ENCODE data around the gene OLFML3.

OLFML3 gene

GRCh38 chr1:113950908-113951307 is 28.4 kb upstream of the OLFML3 start:
- no peak for FAIRE-seq

GRCh38 chr1:113951719-113952118 is 27.6 kb upstream of the OLFML3 start:
- no peak for FAIRE-seq

DNA sequence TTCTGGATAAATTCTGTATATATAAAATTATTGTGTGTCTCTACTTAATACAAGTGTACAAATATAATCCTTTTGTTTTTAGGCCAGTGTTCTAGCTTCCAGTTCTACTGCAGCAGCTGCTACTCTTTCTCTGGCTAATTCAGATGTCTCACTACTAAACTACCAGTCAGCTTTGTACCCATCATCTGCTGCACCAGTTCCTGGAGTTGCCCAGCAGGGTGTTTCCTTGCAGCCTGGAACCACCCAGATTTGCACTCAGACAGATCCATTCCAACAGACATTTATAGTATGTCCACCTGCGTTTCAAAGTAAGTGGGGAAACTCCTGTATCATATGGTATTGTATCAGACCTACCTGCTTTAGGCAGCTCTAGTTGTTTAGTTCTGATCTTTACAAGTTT is 21.3 kb upstream of the OLFML3 start:
- FAIRE-seq: no peak

GRCh38 chr1:113958691-113959090 is 20.6 kb upstream of the OLFML3 start:
- no peak for FAIRE-seq

DNA sequence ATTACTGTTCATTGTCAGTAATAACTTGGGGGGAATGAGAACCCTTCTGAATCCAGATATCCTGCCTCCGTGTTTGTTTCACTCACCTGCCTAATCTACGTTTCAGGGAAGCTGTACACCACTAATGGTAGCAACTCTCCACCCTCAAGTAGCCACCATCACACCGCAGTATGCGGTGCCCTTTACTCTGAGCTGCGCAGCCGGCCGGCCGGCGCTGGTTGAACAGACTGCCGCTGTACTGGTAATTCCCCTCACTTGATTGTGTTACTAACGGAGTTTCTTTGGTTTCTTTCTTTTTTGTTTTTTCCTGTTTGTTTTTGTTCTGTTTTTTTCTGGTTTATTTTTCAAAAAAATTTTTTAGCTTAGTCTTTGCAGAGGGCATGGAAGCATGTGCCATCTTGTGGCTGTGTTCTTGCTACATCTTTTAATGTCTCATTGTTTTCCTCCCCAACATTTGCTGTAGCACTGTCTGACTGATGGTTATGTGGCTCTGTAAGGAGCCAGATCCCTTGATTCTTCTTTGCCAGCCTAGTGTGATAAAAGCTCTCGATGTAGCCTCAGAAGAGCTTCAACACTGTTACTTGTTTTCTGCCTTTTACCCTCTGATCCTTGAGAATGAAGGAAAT is 15.9 kb upstream of the OLFML3 start:
- no peak for FAIRE-seq

- FAIRE-seq: no peak
These were observed 13.4 kb upstream of the OLFML3 start for GRCh38 chr1:113965703-113966412.

DNA sequence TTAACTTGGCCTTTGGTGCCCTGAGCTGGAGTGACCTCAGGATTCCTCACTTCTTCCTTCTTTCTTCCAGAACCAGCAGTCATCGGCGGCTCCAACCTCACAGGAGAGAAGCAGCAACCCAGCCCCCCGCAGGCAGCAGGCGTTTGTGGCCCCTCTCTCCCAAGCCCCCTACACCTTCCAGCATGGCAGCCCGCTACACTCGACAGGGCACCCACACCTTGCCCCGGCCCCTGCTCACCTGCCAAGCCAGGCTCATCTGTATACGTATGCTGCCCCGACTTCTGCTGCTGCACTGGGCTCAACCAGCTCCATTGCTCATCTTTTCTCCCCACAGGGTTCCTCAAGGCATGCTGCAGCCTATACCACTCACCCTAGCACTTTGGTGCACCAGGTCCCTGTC is 6.3 kb upstream of the OLFML3 start:
- no peak for FAIRE-seq

- no peak for FAIRE-seq
These were observed 3.9 kb upstream of the OLFML3 start for GRCh38 chr1:113975211-113975895.

GRCh38 chr1:113976609-113977278 is 2.5 kb upstream of the OLFML3 start:
- FAIRE-seq: no peak

- FAIRE-seq: no peak
These were observed 1.4 kb upstream of the OLFML3 start for GRCh38 chr1:113977906-113978305.

- FAIRE-seq: no peak
These were observed 836 bp downstream of the OLFML3 start for GRCh38 chr1:113980110-113980509.

DNA sequence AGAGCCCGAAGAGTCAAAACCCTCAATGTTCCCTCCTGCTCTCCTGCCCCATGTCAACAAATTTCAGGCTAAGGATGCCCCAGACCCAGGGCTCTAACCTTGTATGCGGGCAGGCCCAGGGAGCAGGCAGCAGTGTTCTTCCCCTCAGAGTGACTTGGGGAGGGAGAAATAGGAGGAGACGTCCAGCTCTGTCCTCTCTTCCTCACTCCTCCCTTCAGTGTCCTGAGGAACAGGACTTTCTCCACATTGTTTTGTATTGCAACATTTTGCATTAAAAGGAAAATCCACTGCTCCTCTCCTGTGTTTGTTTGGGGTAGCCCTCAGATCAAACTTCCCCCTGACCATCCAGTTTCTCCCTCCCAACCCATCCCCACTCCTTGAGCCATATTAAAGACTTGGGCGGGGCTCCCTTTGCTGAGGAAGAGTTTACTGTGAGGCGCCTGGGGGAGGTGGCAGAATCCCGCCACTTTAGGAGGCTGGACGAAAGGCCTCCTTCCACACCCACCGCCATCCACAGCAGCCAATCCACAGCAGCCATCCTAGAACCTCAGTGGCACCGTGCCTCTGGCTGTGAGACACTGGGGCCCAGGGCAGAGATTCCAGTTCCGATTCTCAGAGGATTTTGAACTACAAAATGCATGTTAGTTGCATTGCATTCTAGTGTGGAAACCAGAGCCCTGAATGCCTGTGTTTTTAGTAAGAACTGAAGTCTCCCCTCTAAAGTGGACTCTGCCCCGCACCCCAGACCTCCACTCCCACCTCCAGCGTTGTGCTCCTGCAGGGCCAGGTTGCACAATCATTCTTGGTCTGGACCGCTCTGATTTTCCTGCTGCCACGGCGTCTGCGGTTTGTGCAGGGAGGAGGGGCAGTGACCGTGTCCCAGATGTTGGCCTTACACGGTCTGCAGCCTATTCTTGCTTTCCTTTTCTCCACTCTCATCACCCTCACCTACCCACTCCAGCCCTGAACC is 3.0 kb downstream of the OLFML3 start:
- no peak for FAIRE-seq

DNA sequence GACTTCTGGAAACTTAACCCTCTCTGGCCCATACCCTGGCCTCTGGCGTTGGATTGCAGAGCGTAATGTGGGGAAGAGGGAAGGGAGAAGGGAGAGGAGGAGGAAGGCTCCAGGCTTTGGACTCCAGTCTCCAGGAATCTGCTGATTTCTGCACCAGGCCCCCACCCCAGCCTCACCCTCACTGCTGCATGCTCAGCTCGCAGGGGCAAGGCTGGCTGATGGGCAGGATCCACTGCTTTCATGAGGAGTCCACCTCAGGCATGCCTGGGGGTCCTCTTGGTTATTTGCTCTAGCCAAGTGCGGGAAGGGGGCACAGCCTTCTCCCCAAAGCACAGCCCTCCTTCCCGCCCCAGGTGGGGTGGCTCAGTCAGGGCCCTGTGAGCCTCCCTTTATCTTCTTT is 3.7 kb downstream of the OLFML3 start:
- no peak for FAIRE-seq

DNA sequence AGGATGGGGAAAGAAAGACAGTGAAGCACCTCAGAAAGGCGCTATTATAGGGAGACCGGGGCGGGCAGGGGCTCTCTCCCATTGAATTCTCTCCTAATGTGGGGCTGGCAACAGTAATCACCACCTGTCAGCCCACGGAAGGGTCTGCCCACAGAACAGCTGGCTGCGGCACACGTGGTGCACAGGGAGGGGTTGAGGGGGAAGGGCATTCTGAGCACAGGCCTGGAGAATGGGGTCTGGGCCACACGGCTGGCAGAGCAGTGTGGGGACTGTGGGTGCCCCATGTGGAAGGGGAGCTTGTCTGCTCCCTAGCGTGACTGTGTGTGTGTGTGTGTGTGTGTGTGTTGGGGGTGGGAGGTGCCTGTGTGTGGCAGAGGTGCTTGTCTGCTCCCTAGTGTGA is 4.1 kb downstream of the OLFML3 start:
- FAIRE-seq: no peak

DNA sequence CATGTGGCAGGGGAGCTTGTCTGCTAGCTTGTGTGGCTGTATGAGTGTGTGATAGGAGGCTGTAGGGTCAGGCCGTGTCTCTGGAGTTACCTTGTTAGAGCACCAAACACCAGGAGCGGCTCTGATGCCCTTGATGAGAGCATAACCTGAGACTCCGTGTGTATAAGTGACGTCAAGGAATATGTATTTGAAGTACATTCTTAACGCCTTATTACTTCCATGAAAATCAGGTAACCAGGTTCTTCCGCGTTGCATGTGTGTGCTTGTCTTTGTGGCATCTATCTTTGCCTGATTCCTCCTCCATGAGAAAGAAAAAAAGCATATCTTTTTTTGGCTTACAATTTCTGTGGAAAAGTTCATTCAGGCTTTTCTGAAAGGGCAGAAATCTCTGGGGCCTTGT is 4.6 kb downstream of the OLFML3 start:
- FAIRE-seq: no peak

GRCh38 chr1:113984710-113985109 is 5.4 kb downstream of the OLFML3 start:
- FAIRE-seq: no peak

DNA sequence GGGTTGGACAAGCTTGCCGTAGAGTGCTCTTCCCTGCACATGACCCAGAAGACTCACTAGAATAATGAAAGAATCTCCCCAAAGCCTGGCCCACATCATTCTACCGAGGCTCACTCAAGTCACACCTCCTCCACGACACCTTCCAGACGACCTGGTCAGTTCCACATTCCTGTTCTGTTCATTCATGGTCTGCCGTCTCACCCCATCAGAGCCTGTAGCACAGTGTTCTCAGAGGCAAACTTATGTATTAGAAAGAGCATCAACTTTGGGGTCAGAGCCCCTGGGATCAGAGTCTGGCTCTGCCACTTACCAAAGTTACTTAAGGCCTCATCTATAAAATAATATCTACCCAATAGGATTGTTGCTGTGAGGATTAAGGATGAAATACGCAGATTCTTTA is 7.5 kb downstream of the OLFML3 start:
- FAIRE-seq: no peak

DNA sequence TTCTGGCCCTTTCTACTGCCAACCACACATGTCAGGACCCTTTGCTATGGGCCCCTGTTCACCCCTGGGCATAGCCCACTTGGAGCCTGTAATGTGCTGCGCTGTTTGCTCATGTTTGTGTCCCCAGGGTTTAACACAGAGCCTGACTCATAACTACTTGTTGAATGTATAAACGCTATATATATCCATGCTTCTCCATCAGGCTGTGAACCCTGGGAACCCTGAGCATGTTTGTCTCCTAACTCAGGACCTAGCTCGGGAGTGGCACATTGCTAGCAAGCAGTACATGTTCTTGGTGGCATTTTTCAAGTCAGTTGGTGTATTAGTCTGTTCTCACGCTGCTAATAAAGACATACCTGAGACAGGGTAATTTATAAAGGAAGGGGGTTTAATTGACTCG is 8.0 kb downstream of the OLFML3 start:
- no peak for FAIRE-seq

GRCh38 chr1:113990530-113990929 is 11.3 kb downstream of the OLFML3 start:
- FAIRE-seq: no peak

DNA sequence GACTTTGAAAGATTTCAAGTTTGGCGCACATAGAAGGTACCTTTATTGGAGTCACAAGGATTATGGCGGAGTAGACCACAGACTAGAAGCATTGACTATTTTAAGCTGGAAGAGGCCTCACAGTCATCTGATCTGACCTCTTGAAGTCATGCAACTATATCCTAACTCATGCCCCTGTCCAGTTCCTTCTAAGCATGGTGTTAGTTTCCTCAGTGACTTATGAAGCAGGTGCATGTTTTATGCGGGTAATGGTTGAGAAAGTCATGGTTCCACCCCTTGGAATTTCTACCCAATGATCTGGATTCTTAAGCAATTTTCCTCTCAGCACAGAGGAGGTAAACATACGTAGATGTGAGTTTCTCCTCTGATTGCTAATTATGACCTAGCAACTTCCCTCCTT is 11.7 kb downstream of the OLFML3 start:
- no peak for FAIRE-seq

DNA sequence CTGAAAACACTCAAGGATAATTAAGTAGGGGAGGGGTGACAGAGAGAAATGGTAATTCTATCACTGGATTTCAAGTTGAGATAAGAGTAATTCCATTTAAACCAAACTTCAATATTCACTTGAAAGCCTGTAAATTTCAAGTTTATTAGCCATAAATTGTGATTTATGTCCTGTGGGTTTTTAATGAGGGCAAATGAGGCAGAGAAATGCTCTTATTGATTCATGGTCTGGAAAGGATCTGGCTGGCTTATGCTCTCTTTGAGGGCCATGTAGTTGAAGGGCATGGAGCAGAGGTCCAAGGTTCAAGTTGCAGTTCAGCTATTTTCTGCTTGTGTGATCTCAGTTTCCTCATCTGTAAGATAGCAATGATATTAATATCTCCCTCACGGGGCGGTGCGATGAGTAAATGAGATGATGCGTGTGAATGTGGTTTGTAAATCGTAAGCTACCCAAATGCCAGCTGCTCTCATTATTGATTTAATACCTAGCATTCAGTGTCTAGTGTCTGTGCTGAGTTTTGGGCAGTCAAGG is 12.3 kb downstream of the OLFML3 start:
- FAIRE-seq: no peak

- no peak for FAIRE-seq
These were observed 13.8 kb downstream of the OLFML3 start for GRCh38 chr1:113993072-113993471.

Measured in colon (tissue), 2 donors.